Measurements from ENCODE around the gene BLCAP.

GRCh38 chr20:37469531-37469930, 58.1 kb downstream of the BLCAP start:
- TF ChIP-seq CTCF (IDR thresholded peaks at IDR 0.05; ENCODE audit: poor library complexity) (no peak), EZH2 (IDR thresholded peaks at IDR 0.05; ENCODE audit: borderline replicate concordance) (no peak), EZH2phosphoT487 (IDR thresholded peaks at IDR 0.05; ENCODE audit: low read depth, severe bottlenecking, unreplicated experiment) (no peak)

Data from hepatocyte (in vitro differentiated cells).